IMR-90 (cell line): ENCODE data around the gene TSPO. TPM values are rescaled to one million over a fixed set of nuclear protein-coding genes. Genes with fewer than 3 reads are reported as not detected.
A peak's percentile ranks its signal among the peaks of the same experiment; 100 is the strongest.

ENCODE experiments used
- ATAC-seq: fragments of 200-7000 bp; cut with Tn5 transposase; 2 replicates; pipeline ENCODE4 v1.9.1; 2020; ENCODE audit warnings: low read depth, mild to moderate bottlenecking, moderate library complexity
- BruUV-seq: library from RNA; stranded (reverse); fragments of 400-500 nt; replicated peaks from 2 replicates; lab custom pipeline; 2021; lab: Mats Ljungman, UMichigan
- CTCF ChIA-PET: fragments of 300-600 bp; formaldehyde crosslinking; extraction: SDS; loops from one replicate; lab custom pipeline; 2021; ENCODE audit warnings: antibody characterized with exemption; lab: Yijun Ruan, JAX
- POLR2A ChIA-PET: fragments of 300-600 bp; sonication (Branson Sonifier 250); formaldehyde crosslinking; loops from one replicate; lab custom pipeline; 2022; ENCODE audit warnings: antibody characterized with exemption; ENCODE audit not compliant: unreplicated experiment; lab: Charles Lee
- DNase-seq: peaks from one replicate; pipeline ENCODE4 v3.0.0; 2013
- H2AFZ ChIP-seq: replicated peaks from 2 replicates; pipeline ENCODE3; 2013; ENCODE audit warnings: low read length, mild to moderate bottlenecking; ENCODE audit not compliant: poor library complexity
- H2AK5ac ChIP-seq: 2 replicates; pipeline ENCODE4 v1.6.1; 2013; ENCODE audit warnings: low read depth, low read length, inconsistent platforms
- H2AK9ac ChIP-seq: replicated peaks from 2 replicates; pipeline ENCODE3; 2013; ENCODE audit warnings: mild to moderate bottlenecking, low read depth, low read length, moderate library complexity; ENCODE audit not compliant: poor library complexity
- H2BK120ac ChIP-seq: 2 replicates; pipeline ENCODE4 v1.6.1; 2013; ENCODE audit warnings: low read depth, low read length, inconsistent platforms
- H2BK15ac ChIP-seq: 3 replicates; pipeline ENCODE4 v1.6.1; 2013; ENCODE audit warnings: low read depth, low read length, inconsistent platforms
- H2BK20ac ChIP-seq: 2 replicates; pipeline ENCODE4 v1.6.1; 2013; ENCODE audit warnings: low read depth, mild to moderate bottlenecking, inconsistent platforms, low read length, moderate library complexity
- H2BK5ac ChIP-seq: 2 replicates; pipeline ENCODE4 v1.6.1; 2013; ENCODE audit warnings: mild to moderate bottlenecking, low read depth, low read length, inconsistent platforms; ENCODE audit not compliant: poor library complexity, severe bottlenecking
- H3K14ac ChIP-seq: replicated peaks from 2 replicates; pipeline ENCODE4 v1.6.1; 2013; ENCODE audit warnings: low read depth, low read length, inconsistent platforms
- H3K18ac ChIP-seq: 2 replicates; pipeline ENCODE4 v1.6.1; 2013; ENCODE audit warnings: low read depth, low read length, control low read depth
- H3K23ac ChIP-seq: 2 replicates; pipeline ENCODE4 v1.6.1; 2013; ENCODE audit warnings: low read depth, low read length, inconsistent platforms
- H3K27ac ChIP-seq: 2 replicates; pipeline ENCODE4 v1.5.1; 2013; ENCODE audit warnings: mild to moderate bottlenecking, control low read depth, low read length; ENCODE audit not compliant: insufficient read depth
- H3K27me3 ChIP-seq: 2 replicates; pipeline ENCODE4 v1.6.1; 2013; ENCODE audit warnings: low read length; ENCODE audit not compliant: control insufficient read depth, insufficient read depth
- H3K36me3 ChIP-seq: 2 replicates; pipeline ENCODE4 v1.6.1; 2013; ENCODE audit warnings: low read length, mixed read lengths; ENCODE audit not compliant: control insufficient read depth, insufficient read depth
- H3K4ac ChIP-seq: 2 replicates; pipeline ENCODE4 v1.6.1; 2013; ENCODE audit warnings: low read depth, low read length, inconsistent platforms
- H3K4me1 ChIP-seq: 2 replicates; pipeline ENCODE4 v1.6.1; 2013; ENCODE audit warnings: low read length, mixed read lengths; ENCODE audit not compliant: control insufficient read depth, insufficient read depth
- H3K4me2 ChIP-seq: 2 replicates; pipeline ENCODE4 v1.6.1; 2013; ENCODE audit warnings: low read depth, mild to moderate bottlenecking, control low read depth, low read length, moderate library complexity
- H3K4me3 ChIP-seq: 2 replicates; pipeline ENCODE4 v1.5.1; 2013; ENCODE audit warnings: low read depth, mild to moderate bottlenecking, control low read depth, low read length, moderate library complexity; ENCODE audit not compliant: insufficient read depth
- H3K56ac ChIP-seq: 2 replicates; pipeline ENCODE4 v1.6.1; 2013; ENCODE audit warnings: low read length, inconsistent platforms; ENCODE audit not compliant: insufficient read depth; ENCODE audit errors: extremely low read depth
- H3K79me1 ChIP-seq, 2 experiments: 2 replicates each; pipeline ENCODE4 v1.6.1; 2013; ENCODE audit warnings: low read length in 2 of 2, inconsistent platforms in 1 of 2, low read depth in 1 of 2
- H3K9ac ChIP-seq: 2 replicates; pipeline ENCODE4 v1.6.1; 2013; ENCODE audit warnings: low read depth, low read length, control low read depth
- H3K9me1 ChIP-seq: 2 replicates; pipeline ENCODE4 v1.6.1; 2013; ENCODE audit warnings: low read length, inconsistent platforms; ENCODE audit not compliant: insufficient read depth
- H3K9me3 ChIP-seq: 2 replicates; pipeline ENCODE4 v1.6.1; 2013; ENCODE audit warnings: low read length; ENCODE audit not compliant: control insufficient read depth, insufficient read depth
- H4K20me1 ChIP-seq: 2 replicates; pipeline ENCODE4 v1.6.1; 2013; ENCODE audit warnings: low read length, inconsistent platforms; ENCODE audit not compliant: insufficient read depth
- H4K5ac ChIP-seq: 2 replicates; pipeline ENCODE4 v1.6.1; 2013; ENCODE audit warnings: mild to moderate bottlenecking, low read depth, low read length, control low read depth
- H4K8ac ChIP-seq, 2 experiments: 2 replicates each; pipeline ENCODE4 v1.6.1; 2013; ENCODE audit warnings: low read depth in 2 of 2, low read length in 2 of 2, control low read depth in 1 of 2, inconsistent platforms in 1 of 2
- H4K91ac ChIP-seq: 2 replicates; pipeline ENCODE4 v1.6.1; 2013; ENCODE audit warnings: low read depth, low read length, inconsistent platforms; ENCODE audit not compliant: insufficient read depth
- BHLHE40 ChIP-seq: fragments of 150-350 bp; IDR thresholded peaks from 2 replicates; pipeline ENCODE4 v1.6.1; 2016; ENCODE audit warnings: mild to moderate bottlenecking, low read depth, low read length
- CHD1 ChIP-seq: IDR thresholded peaks from 2 replicates; pipeline ENCODE4 v1.6.1; 2012; ENCODE audit warnings: low read depth, low read length, improper control_type of control experiment
- FOS ChIP-seq: fragments of 150-350 bp; IDR thresholded peaks from 2 replicates; pipeline ENCODE4 v1.6.1; 2016; ENCODE audit warnings: low read depth, low read length
- MAZ ChIP-seq: IDR thresholded peaks from 2 replicates; pipeline ENCODE4 v1.6.1; 2012; ENCODE audit warnings: low read depth, mild to moderate bottlenecking, low read length, improper control_type of control experiment, moderate library complexity, borderline replicate concordance
- POLR2A ChIP-seq: IDR thresholded peaks from 2 replicates; pipeline ENCODE4 v1.6.1; 2012; ENCODE audit warnings: mild to moderate bottlenecking, low read depth, low read length
- RFX5 ChIP-seq: IDR thresholded peaks from 2 replicates; pipeline ENCODE4 v1.8.0; 2012; ENCODE audit warnings: low read depth, mild to moderate bottlenecking, low read length, moderate library complexity
- WGBS, 2 experiments: methylation state at CpG; one replicate each; pipeline versions ENCODE4 v1.1.5 to v1.1.7; 2013; ENCODE audit warnings: missing lambda C conversion rate in 2 of 2; ENCODE audit not compliant: insufficient read length in 1 of 2; ENCODE audit errors: extremely low coverage in 2 of 2; 5-methylcytosine and 5-hydroxymethylcytosine counted together
- dilution Hi-C: fragments of 300-500 bp; cut with HindIII; formaldehyde crosslinking; loops from one replicate; pipeline ENCODE4 v1.14.3; 2018; ENCODE audit warnings: low sequenced_read_pairs; ENCODE audit not compliant: unreplicated experiment
- in situ Hi-C: fragments of 300-500 bp; cut with MboI; formaldehyde crosslinking; loops from 3 replicates; pipeline ENCODE4 v1.14.3; 2019; ENCODE audit warnings: low sequenced_read_pairs, inconsistent platforms, mixed read lengths
- intact Hi-C: fragments of 100-400 bp; cut with micrococcal nuclease; formaldehyde crosslinking; loops from 2 replicates; pipeline ENCODE4 v1.10.0; 2022
- polyA plus RNA-seq, 3 experiments: library from polyadenylated mRNA; depleted of rRNA; stranded (reverse); fragments of >200 nt; gene quantifications; 2 replicates each; pipeline ENCODE4 v1.2.3, GENCODE V29; 2012; ENCODE audit warnings: low replicate concordance in 1 of 3
- total RNA-seq: library from RNA; depleted of rRNA; stranded (reverse); fragments of >200 nt; gene quantifications from 2 replicates; pipeline ENCODE4 v1.2.3, GENCODE V29; 2012
- TF ChIP-seq, protein P1 (sequence below): fragments of 150-350 bp; IDR thresholded peaks from 2 replicates; pipeline ENCODE4 v1.6.1; 2017; ENCODE audit warnings: mild to moderate bottlenecking, antibody characterized with exemption, low read length, low read depth
- TF ChIP-seq, protein P2 (sequence below): fragments of 150-350 bp; IDR thresholded peaks from 2 replicates; pipeline ENCODE4 v1.6.1; 2016; ENCODE audit warnings: low read depth, mild to moderate bottlenecking, low read length, moderate library complexity, borderline replicate concordance

The TSPO gene
- total and polyA plus RNA-seq, 2 of the 4 experiments (the other 2 are of a cell fraction): 115 to 297 TPM

DNA sequence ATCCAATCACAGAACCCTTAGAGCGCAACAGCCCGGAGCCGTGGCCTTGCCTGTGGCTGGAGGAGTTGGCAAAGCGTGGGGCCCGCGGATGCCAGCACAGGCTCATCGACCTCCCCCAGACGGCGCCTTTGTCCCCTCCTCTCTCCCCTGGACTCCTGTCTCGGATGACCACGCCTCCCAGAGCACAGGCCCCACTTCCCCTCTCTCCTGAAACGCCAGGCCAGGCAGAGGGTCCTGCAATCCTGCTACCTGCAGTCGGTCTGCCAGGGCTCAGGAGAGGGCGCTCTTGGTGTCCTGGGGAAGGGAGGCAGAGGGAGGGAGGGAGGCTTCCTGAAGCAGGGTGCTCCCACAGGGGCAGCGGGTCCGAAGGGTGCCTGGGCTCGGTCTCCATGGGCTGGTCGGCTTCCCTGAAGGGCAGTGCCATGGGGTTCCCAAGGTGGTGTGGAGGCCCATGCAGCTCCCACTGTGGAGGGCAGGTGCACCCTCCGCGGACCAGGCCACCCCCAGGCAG lies 52.2 kb downstream of the TSPO start:
- H2BK5ac ChIP-seq: no peak overlapping the region
- no peak overlapping the region for H4K91ac ChIP-seq
- no peak overlapping the region for H3K23ac ChIP-seq
- CTCF ChIA-PET: interaction anchor here (0.7 kb wide), 1 partner anchor 12 kb away, joined by 3 read pairs; no protein-coding TSS in a partner anchor
- H2AK9ac ChIP-seq: peak overlapping the region; percentile 70
- no peak overlapping the region for H2AFZ ChIP-seq
- in situ Hi-C loops: no loop called here
- H3K9ac ChIP-seq: no peak overlapping the region
- POLR2A ChIA-PET: no interaction called here
- H3K4me2 ChIP-seq: no peak overlapping the region
- TF ChIP-seq FOS (no peak), POLR2A (no peak), MAZ (no peak), BHLHE40 (no peak), CHD1 (no peak), RFX5 (no peak)
- TF ChIP-seq, protein P1, sequence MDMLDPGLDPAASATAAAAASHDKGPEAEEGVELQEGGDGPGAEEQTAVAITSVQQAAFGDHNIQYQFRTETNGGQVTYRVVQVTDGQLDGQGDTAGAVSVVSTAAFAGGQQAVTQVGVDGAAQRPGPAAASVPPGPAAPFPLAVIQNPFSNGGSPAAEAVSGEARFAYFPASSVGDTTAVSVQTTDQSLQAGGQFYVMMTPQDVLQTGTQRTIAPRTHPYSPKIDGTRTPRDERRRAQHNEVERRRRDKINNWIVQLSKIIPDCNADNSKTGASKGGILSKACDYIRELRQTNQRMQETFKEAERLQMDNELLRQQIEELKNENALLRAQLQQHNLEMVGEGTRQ: no peak
- TF ChIP-seq, protein P2, sequence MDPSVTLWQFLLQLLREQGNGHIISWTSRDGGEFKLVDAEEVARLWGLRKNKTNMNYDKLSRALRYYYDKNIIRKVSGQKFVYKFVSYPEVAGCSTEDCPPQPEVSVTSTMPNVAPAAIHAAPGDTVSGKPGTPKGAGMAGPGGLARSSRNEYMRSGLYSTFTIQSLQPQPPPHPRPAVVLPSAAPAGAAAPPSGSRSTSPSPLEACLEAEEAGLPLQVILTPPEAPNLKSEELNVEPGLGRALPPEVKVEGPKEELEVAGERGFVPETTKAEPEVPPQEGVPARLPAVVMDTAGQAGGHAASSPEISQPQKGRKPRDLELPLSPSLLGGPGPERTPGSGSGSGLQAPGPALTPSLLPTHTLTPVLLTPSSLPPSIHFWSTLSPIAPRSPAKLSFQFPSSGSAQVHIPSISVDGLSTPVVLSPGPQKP: no peak
- no peak for DNase-seq
- no peak overlapping the region for H3K27ac ChIP-seq
- WGBS, 2 experiments: no CpG with 5 or more reads among the region's 20 CpGs
- H4K20me1 ChIP-seq: no peaks in the 10 kb centered on the region
- H4K5ac ChIP-seq: no peak overlapping the region
- ATAC-seq: peak; percentile 48
- peaks cover 4% of the 10 kb centered on the region; the same call in 1 of the 2 replicates for H3K4me1 ChIP-seq
- no peak overlapping the region for H4K8ac ChIP-seq
- dilution Hi-C loops: no loop called here
- no peaks in the 10 kb centered on the region for H3K9me1 ChIP-seq
- no peak overlapping the region for H3K14ac ChIP-seq
- H3K56ac ChIP-seq: no peak overlapping the region
- no peak overlapping the region for H2BK120ac ChIP-seq
- peaks cover 27% of the 10 kb centered on the region; the same call in 1 of the 2 replicates for H3K27me3 ChIP-seq
- no peaks in the 10 kb centered on the region for H3K9me3 ChIP-seq
- intact Hi-C loops: no loop called here
- no peak overlapping the region for H2BK20ac ChIP-seq
- H2BK15ac ChIP-seq: no peak overlapping the region
- no peak overlapping the region for H2AK5ac ChIP-seq
- H3K36me3 ChIP-seq: no peaks in the 10 kb centered on the region
- no peak overlapping the region for H3K4ac ChIP-seq
- H3K79me1 ChIP-seq: no peaks in the 10 kb centered on the region
- no peak overlapping the region for H3K18ac ChIP-seq
- no peak overlapping the region for H3K4me3 ChIP-seq
- no TSS peak for BruUV-seq
